HEK293 (cell line): ENCODE data around the gene TLE1.

Experiments
- CTCF ChIA-PET: fragments of 350-600 bp; formaldehyde crosslinking; extraction: SDS; loops from one replicate; lab custom pipeline; 2021; ENCODE audit warnings: antibody characterized with exemption; lab: Yijun Ruan, JAX
- POLR2A ChIA-PET: fragments of 300-600 bp; formaldehyde crosslinking; extraction: SDS; loops from one replicate; lab custom pipeline; 2020; ENCODE audit warnings: antibody characterized with exemption, inconsistent platforms; lab: Yijun Ruan, JAX
- H3K27ac ChIP-seq: fragments of 200-500 bp; sonication (Bioruptor generic); 2 replicates; pipeline ENCODE4 v1.5.1; 2014; ENCODE audit warnings: low read depth, low read length, control low read depth, inconsistent platforms; ENCODE audit errors: extremely low read depth
- H3K36me3 ChIP-seq, 2 experiments: fragments of 200-500 bp in 1 of 2; sonication (Bioruptor generic) in 1 of 2; 1 replicate in 1 of 2; 2 replicates in 1 of 2; pipeline ENCODE4 v1.5.1; 2014 to 2017; ENCODE audit warnings: inconsistent platforms in 2 of 2, low read length in 2 of 2; ENCODE audit not compliant: control insufficient read depth in 2 of 2, insufficient read depth in 1 of 2
- H3K4me1 ChIP-seq: fragments of 200-500 bp; sonication (Bioruptor generic); 2 replicates; pipeline ENCODE4 v1.5.1; 2014; ENCODE audit warnings: mild to moderate bottlenecking, low read length, inconsistent platforms; ENCODE audit not compliant: control insufficient read depth, insufficient read depth
- H3K4me3 ChIP-seq: 2 replicates; pipeline ENCODE4 v1.5.1; 2011; ENCODE audit warnings: low read depth, mild to moderate bottlenecking, control low read depth, low read length, moderate library complexity
- H3K9me3 ChIP-seq: fragments of 200-500 bp; sonication (Bioruptor generic); 2 replicates; pipeline ENCODE4 v1.5.1; 2014; ENCODE audit warnings: low read depth, low read length, inconsistent platforms; ENCODE audit not compliant: control insufficient read depth, insufficient read depth
- AEBP2 ChIP-seq: fragments of 450-650 bp; formaldehyde crosslinking; IDR thresholded peaks from 2 replicates; pipeline ENCODE4 v1.5.1; 2016; ENCODE audit warnings: missing biosample characterization, missing genetic modification characterization, borderline replicate concordance
- BCL11B ChIP-seq: fragments of 450-650 bp; formaldehyde crosslinking; IDR thresholded peaks from 2 replicates; pipeline ENCODE4 v1.5.1; 2016; ENCODE audit warnings: low read depth, missing biosample characterization, missing genetic modification characterization
- KLF10 ChIP-seq: fragments of 450-650 bp; IDR thresholded peaks from 2 replicates; pipeline ENCODE4 v1.5.1; 2018; ENCODE audit warnings: missing biosample characterization, mild to moderate bottlenecking, missing genetic modification characterization
- PRDM6 ChIP-seq: fragments of 450-650 bp; formaldehyde crosslinking; IDR thresholded peaks from 2 replicates; pipeline ENCODE4 v1.5.1; 2017; ENCODE audit warnings: missing biosample characterization, missing genetic modification characterization
- SALL2 ChIP-seq: fragments of 450-650 bp; formaldehyde crosslinking; IDR thresholded peaks from 2 replicates; pipeline ENCODE4 v1.5.0; 2017; ENCODE audit warnings: missing biosample characterization, mild to moderate bottlenecking, missing genetic modification characterization, borderline replicate concordance
- ZNF112 ChIP-seq: fragments of 450-650 bp; formaldehyde crosslinking; IDR thresholded peaks from 2 replicates; pipeline ENCODE4 v1.5.0; 2017; ENCODE audit warnings: missing biosample characterization, missing genetic modification characterization
- ZNF157 ChIP-seq: fragments of 450-650 bp; formaldehyde crosslinking; IDR thresholded peaks from 2 replicates; pipeline ENCODE4 v1.5.1; 2016; ENCODE audit warnings: missing biosample characterization, missing genetic modification characterization
- ZNF202 ChIP-seq: fragments of 450-650 bp; formaldehyde crosslinking; IDR thresholded peaks from 2 replicates; pipeline ENCODE4 v1.5.1; 2016; ENCODE audit warnings: missing biosample characterization, missing genetic modification characterization, borderline replicate concordance
- ZNF221 ChIP-seq: fragments of 450-650 bp; formaldehyde crosslinking; IDR thresholded peaks from 2 replicates; pipeline ENCODE4 v1.5.1; 2017; ENCODE audit warnings: missing biosample characterization, missing genetic modification characterization, borderline replicate concordance
- ZNF23 ChIP-seq: fragments of 450-650 bp; formaldehyde crosslinking; IDR thresholded peaks from 2 replicates; pipeline ENCODE4 v1.5.1; 2016; ENCODE audit warnings: missing biosample characterization, missing genetic modification characterization, borderline replicate concordance
- ZNF24 ChIP-seq: fragments of 450-650 bp; formaldehyde crosslinking; IDR thresholded peaks from 2 replicates; pipeline ENCODE4 v1.5.1; 2016; ENCODE audit warnings: missing biosample characterization, missing genetic modification characterization
- ZNF274 ChIP-seq, 2 experiments: fragments of 200-500 bp in 1 of 2; fragments of 450-650 bp in 1 of 2; sonication (Bioruptor generic) in 1 of 2; formaldehyde crosslinking in 1 of 2; IDR thresholded peaks; 2 replicates each; pipeline versions ENCODE4 v1.5.1 to v1.6.1; 2014 to 2016; ENCODE audit warnings: borderline replicate concordance in 1 of 2, inconsistent platforms in 1 of 2, low read length in 1 of 2, missing biosample characterization in 1 of 2, missing genetic modification characterization in 1 of 2
- ZNF302 ChIP-seq: fragments of 450-650 bp; formaldehyde crosslinking; IDR thresholded peaks from 2 replicates; pipeline ENCODE4 v1.5.1; 2016; ENCODE audit warnings: missing biosample characterization, missing genetic modification characterization, low read depth
- ZNF362 ChIP-seq: fragments of 450-650 bp; formaldehyde crosslinking; IDR thresholded peaks from 2 replicates; pipeline ENCODE4 v1.5.1; 2016; ENCODE audit warnings: missing biosample characterization, missing genetic modification characterization
- ZNF423 ChIP-seq: fragments of 450-650 bp; formaldehyde crosslinking; IDR thresholded peaks from 2 replicates; pipeline ENCODE4 v1.5.1; 2016; ENCODE audit warnings: missing biosample characterization, missing genetic modification characterization
- ZNF510 ChIP-seq: fragments of 450-650 bp; formaldehyde crosslinking; IDR thresholded peaks from 2 replicates; pipeline ENCODE4 v1.5.1; 2018; ENCODE audit warnings: mild to moderate bottlenecking, missing genetic modification characterization, missing biosample characterization; ENCODE audit not compliant: insufficient replicate concordance
- ZNF513 ChIP-seq: fragments of 450-650 bp; IDR thresholded peaks from 2 replicates; pipeline ENCODE4 v1.5.1; 2018; ENCODE audit warnings: missing biosample characterization, missing genetic modification characterization
- ZNF530 ChIP-seq: fragments of 450-650 bp; formaldehyde crosslinking; IDR thresholded peaks from 2 replicates; pipeline ENCODE4 v1.5.1; 2016; ENCODE audit warnings: low read depth, missing biosample characterization, missing genetic modification characterization
- ZNF549 ChIP-seq: fragments of 450-650 bp; IDR thresholded peaks from 2 replicates; pipeline ENCODE4 v1.5.1; 2018; ENCODE audit warnings: missing biosample characterization, missing genetic modification characterization, mild to moderate bottlenecking, inconsistent platforms, moderate library complexity
- ZNF561 ChIP-seq: fragments of 450-650 bp; IDR thresholded peaks from 2 replicates; pipeline ENCODE4 v1.5.1; 2018; ENCODE audit warnings: missing biosample characterization, missing genetic modification characterization, borderline replicate concordance
- ZNF654 ChIP-seq: fragments of 450-650 bp; formaldehyde crosslinking; IDR thresholded peaks from 2 replicates; pipeline ENCODE4 v1.5.1; 2016; ENCODE audit warnings: low read depth, missing biosample characterization, missing genetic modification characterization
- ZNF701 ChIP-seq: fragments of 450-650 bp; formaldehyde crosslinking; IDR thresholded peaks from 2 replicates; pipeline ENCODE4 v1.5.1; 2016; ENCODE audit warnings: missing biosample characterization, missing genetic modification characterization
- ZNF792 ChIP-seq: fragments of 450-650 bp; formaldehyde crosslinking; IDR thresholded peaks from 2 replicates; pipeline ENCODE4 v1.5.1; 2016; ENCODE audit warnings: missing biosample characterization, missing genetic modification characterization
- ZXDB ChIP-seq: fragments of 450-650 bp; formaldehyde crosslinking; IDR thresholded peaks from 2 replicates; pipeline ENCODE4 v1.5.1; 2016; ENCODE audit warnings: missing biosample characterization, missing genetic modification characterization

TLE1 gene

GRCh38 chr9:81592887-81593266 lies 96.5 kb downstream of the TLE1 start (continued):
- TF ChIP-seq ZNF513 (no peak), KLF10 (tag by site-specific recombination) (no peak), ZXDB (tag by site-specific recombination) (no peak), ZNF202 (tag by site-specific recombination) (no peak), ZNF23 (tag by site-specific recombination) (no peak)

- Histone ChIP-seq H3K4me1 (no peaks in the 10 kb centered on the region), H3K27ac (no peak overlapping the region), H3K36me3 (peaks cover 20 to 79% of the 10 kb centered on the region in 2 experiments), H3K4me3 (no peak overlapping the region), H3K9me3 (no peaks in the 10 kb centered on the region)
- ChIA-PET CTCF (interaction anchor here (0.9 kb wide), 1 partner anchor 12 kb away, joined by 4 read pairs; no protein-coding TSS in a partner anchor), POLR2A (no interaction called here)
- no peak for TF ChIP-seq AEBP2 (tag by site-specific recombination)
- no peak for TF ChIP-seq ZNF274 (IDR thresholded peaks at IDR 0.05; ENCODE audit: low read length)
- no peak for TF ChIP-seq ZNF274 (tag by site-specific recombination; IDR thresholded peaks at IDR 0.05; ENCODE audit: borderline replicate concordance)
- no peak for TF ChIP-seq ZNF362
- TF ChIP-seq ZNF530 = no peak
- no peak for TF ChIP-seq ZNF112
- TF ChIP-seq ZNF792 (tag by site-specific recombination) = no peak
- TF ChIP-seq BCL11B (tag by site-specific recombination) = no peak
- TF ChIP-seq ZNF654 (tag by site-specific recombination) = no peak
- TF ChIP-seq ZNF423 (tag by site-specific recombination) = no peak
- no peak for TF ChIP-seq SALL2 (tag by site-specific recombination)
- no peak for TF ChIP-seq ZNF549 (tag by site-specific recombination)
- TF ChIP-seq ZNF510 (tag by site-specific recombination) = no peak
- TF ChIP-seq ZNF221 (tag by site-specific recombination) = no peak
- no peak for TF ChIP-seq ZNF157 (tag by site-specific recombination)
- no peak for TF ChIP-seq PRDM6 (tag by site-specific recombination)
- no peak for TF ChIP-seq ZNF701 (tag by site-specific recombination)
- TF ChIP-seq ZNF24 = no peak
- TF ChIP-seq ZNF561 = no peak
- no peak for TF ChIP-seq ZNF302 (tag by site-specific recombination)
Measured at GRCh38 chr9:81591791-81592190, 97.6 kb downstream of the TLE1 start.
